GM10847 (cell line): ENCODE results near the gene POLE.

Source experiments
- POLR2A ChIP-seq: IDR thresholded peaks from 2 replicates; pipeline ENCODE4 v1.6.1; 2011; ENCODE audit not compliant: insufficient read length; ENCODE audit errors: extremely low read depth

The POLE gene

DNA sequence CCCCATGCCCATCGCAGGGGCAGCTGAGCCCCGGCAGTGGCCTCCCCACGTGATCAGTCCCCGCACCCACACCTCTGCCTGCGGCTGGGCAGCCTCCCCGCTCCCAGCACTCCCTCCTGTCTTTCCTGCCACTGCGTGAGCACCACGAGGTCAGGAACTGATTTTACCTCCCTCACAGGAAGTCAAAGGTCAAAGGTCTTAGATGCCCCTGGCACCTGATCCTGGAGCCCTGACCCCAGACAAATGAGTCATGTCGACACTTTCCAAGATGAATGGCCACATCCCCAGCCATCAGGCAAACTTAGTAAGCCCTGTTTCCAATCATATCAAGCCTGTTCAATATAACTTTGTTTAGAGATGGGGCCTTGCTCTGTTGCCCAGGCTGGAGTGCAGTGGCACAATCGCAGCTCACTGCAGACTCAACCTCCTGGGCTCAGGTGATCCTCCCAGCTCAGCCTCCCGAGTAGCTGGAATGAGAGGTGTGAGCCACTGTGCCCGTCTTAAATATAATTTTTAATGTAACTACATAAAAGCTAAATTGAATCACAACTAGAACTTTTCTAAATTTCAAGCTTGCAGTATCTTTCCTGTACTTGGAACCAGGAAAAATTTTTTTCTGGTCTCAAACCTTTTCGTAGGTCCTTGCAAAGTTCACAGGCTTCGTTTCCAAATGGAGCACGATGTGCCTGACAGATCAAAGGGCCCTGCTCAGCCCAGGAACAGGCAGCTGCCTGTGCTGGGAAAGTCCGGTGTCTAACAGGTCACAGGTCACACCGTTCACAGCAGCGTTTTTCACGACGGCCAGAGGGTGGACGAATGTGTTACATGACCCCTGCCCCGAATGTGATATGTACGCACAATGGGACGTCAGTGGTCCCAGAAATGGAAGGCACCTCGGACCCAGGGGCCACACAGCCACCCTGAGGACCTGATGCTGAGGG is 78.6 kb downstream of the POLE start:
- TF ChIP-seq POLR2A: no peak

GRCh38 chr12:132606927-132607326 is 80.2 kb downstream of the POLE start:
- no peak for TF ChIP-seq POLR2A

- no peak for TF ChIP-seq POLR2A
Measured at GRCh38 chr12:132606466-132606865, 80.7 kb downstream of the POLE start.

DNA sequence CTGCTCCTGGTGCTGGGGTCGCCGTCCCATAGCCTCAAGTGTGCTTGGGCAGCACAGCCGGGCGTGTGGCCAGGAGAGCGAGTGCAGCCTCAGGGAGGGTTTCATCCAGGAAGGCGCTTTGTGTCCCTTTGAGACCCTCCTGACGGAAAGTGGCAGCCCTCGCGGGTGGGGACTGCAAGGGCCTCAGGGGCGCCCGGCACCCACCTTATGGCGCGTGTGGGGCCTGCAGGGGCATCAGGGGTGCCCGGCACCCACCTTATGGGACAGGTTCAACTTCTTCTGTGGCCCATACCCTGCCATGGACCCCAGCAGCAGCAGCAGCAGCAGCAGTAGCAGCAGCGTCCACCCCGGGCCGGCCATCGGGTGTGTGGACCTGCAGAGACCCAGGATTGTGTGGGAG is 81.2 kb downstream of the POLE start:
- TF ChIP-seq POLR2A: no peak

DNA sequence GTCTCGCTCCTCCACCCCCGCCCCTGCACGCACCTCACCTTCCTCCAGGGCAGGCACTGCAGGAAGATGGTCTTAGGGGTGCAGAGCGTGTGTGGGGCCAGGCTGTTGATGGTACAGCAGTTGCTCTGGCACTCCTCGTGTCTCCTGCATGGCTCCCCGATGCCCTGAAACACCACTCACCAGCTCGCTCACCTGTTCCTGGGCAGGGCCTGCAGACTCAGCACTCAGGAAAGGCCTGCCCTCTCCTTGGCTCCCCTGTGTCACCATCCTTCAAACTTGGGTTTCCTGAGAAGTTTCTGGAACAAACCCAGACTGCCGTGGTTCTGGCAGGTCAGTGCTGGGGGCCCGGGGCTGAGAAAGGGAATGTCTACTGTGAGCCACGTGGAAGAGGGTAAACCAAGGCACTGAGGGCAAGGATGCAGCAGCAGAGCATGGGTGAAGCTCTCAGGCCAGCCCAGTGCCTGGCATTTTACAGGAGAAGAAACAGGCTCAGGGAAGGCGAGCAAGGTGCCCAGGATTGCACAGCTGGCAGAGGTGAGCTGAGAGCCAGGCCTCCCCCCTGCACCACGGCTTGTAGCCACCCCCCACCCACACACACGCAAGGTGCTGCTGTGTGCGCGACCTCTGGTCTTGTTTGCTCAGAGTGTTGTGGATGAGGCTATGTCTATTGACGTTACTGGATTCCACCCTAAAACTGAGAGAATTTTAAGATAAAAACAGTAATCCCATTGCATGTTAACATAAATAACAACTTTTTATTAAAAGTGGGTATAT is 82.3 kb downstream of the POLE start:
- TF ChIP-seq POLR2A: no peak

GRCh38 chr12:132604151-132604618 is 83.0 kb downstream of the POLE start:
- TF ChIP-seq POLR2A: no peak

- TF ChIP-seq POLR2A: no peak
Measured at GRCh38 chr12:132603240-132604150, 83.6 kb downstream of the POLE start.

GRCh38 chr12:132602572-132603239 is 84.4 kb downstream of the POLE start:
- no peak for TF ChIP-seq POLR2A

DNA sequence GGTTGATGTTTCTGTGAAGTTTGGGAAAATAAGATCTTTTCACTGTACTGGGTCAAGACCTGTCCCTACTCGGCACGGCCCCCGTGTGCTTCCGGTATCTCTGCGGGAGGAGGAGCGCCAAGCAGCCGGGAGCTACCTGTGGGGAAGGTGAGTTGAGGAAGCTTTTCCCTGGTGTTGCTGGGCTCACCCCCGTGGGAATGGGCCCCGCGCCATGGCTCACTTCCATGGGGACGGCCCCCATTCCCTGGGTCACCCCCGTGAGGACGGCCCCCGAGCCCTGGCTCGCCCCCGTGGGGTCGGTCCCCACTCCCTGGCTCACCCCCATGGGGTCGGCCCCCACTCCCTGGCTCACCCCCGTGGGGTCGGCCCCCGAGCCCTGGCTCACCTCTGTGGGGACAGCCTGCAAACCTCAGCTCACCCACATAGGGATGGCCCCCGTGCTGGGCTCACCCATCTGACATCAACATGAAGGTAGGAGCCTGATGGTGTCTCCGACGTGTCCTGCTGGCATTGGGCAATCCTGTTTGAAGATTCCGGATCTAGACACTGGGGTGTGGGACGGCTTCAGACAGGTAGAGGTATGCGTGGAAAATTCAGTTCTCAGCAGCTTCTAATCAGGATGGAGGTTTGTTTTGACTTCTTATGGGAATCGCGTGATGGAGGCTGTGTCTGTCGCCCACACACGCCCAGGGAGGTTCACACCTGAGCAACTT is 85.8 kb downstream of the POLE start:
- TF ChIP-seq POLR2A: no peak

GRCh38 chr12:132600048-132601032 is 86.8 kb downstream of the POLE start:
- TF ChIP-seq POLR2A: no peak

GRCh38 chr12:132597333-132598316 is 89.5 kb downstream of the POLE start:
- no peak for TF ChIP-seq POLR2A
